CD4-positive, alpha-beta T cell treated with Interleukin-4 for 1 hour (primary cell): ENCODE results near the gene LASP1NB.
A peak's percentile ranks its signal among the peaks of the same experiment; 100 is the strongest.

Experiments
- DNase-seq, 2 donors: peaks; one replicate each; pipeline ENCODE4 v3.0.0-alpha.2; 2020 to 2022

Gene LASP1NB

GRCh38 chr17:38967290-38967738, 41.9 kb downstream of the LASP1NB start, which contains the start of gene FBXO47:
Gene FBXO47, minus strand, starts transcription at chr17:38967403. Its CDS starts 4,378 bp downstream, at chr17:38963025.
- DNase-seq, result peak; percentile 86 to 92

DNA sequence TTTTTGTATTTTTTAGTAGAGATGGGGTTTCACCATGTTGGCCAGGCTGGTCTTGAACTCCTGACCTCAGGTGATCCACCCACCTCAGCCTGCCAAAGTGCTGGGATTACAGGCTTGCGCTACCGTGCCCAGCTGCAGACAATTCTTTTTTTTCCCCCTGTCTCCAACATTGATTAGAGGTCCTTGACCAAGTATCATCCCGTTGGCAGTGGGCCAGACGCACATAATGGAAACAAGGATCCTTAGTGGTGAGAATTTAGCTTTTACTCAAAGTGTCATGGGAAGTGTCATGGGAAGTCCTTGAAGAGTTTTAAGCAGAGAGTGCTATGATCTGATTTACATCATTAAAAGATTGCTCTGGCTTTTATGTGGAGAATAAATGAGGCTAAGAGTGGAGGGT, 43.9 kb downstream of the LASP1NB start:
- no peak for DNase-seq

DNA sequence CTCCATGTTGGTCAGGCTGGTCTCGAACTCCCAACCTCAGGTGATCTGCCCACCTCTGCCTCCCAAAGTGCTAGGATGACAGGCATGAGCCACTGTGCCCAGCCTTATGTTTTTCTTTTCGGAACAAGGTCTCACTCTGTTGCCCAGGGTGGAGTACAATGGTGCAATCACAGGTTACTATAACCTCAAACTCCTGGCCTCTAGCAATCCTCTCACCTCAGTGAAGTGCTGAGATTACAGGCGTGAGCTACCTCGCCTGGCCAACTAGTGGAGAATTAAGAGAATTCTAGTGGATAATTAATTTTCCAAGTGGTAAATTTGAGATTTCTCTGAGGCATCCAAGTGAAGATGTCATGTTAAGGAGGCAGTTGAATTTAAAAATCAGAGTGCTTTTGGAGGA, 44.7 kb downstream of the LASP1NB start:
- no peak for DNase-seq

GRCh38 chr17:38970804-38971203, 45.4 kb downstream of the LASP1NB start:
- no peak for DNase-seq

DNA sequence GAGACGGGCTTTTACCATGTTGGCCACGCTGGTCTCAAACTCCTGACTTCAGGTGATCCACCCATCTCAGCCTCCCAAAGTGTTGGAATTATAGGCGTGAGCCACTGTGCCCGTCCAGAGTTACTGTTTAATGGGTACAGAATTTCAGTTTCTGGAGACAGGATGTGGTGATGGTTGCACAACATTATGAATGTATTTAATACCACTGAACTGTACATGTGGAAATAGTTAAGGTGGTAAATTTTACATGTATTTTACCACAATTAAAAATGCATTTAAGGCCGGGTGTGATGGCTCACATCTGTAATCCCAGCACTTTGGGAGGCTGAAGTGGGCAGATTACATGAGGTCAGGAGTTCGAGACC, 50.8 kb downstream of the LASP1NB start:
- peak in 1 of 2 donors; percentile 24 for DNase-seq

DNA sequence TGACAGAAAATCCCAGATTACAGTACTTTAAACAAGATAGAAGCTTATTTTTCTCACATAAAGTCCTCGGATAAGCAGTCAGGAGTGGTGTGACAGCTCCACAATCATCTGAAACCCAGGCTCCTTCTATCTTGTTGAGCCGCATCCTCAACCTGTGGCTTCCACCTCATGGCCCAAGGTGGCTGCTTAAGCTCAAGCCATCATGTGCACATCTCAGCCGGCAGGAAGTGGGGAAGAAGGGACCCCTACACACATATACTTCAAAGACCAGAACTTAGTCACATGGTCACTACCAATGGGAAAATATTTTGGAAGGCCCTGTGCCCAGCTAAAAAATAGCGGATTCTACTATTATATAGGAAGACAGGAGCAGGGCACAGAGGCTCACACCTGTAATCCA, 52.8 kb downstream of the LASP1NB start:
- no peak for DNase-seq
